ENCODE results near the gene SLC13A3. TPM values are rescaled to one million over a fixed set of nuclear protein-coding genes. Genes with fewer than 3 reads are reported as not detected.

Gene SLC13A3
- total and polyA plus RNA-seq, 2 of the 4 experiments (the other 2 are of a cell fraction), result 2.5 to 4.2 TPM

- no peak overlapping the region for H3K18ac ChIP-seq (ENCODE audit: low read depth, low read length)
- TF ChIP-seq NFE2L2 (IDR thresholded peaks at IDR 0.05; ENCODE audit: low read depth, low read length), result no peak
- TF ChIP-seq MXI1 (IDR thresholded peaks at IDR 0.05; ENCODE audit: borderline replicate concordance, low read depth, low read length), result no peak
- TF ChIP-seq MAZ (IDR thresholded peaks at IDR 0.05; ENCODE audit: borderline replicate concordance, low read depth, low read length), result no peak
- no peak for TF ChIP-seq RAD21 (IDR thresholded peaks at IDR 0.05; ENCODE audit: low read length)
- no peak for TF ChIP-seq RFX5 (IDR thresholded peaks at IDR 0.05; ENCODE audit: low read depth, low read length)
- no peak for TF ChIP-seq ELK1 (IDR thresholded peaks at IDR 0.05; ENCODE audit: borderline replicate concordance, low read depth, low read length)
- TF ChIP-seq CHD1 (IDR thresholded peaks at IDR 0.05; ENCODE audit: low read depth, low read length), result no peak
- TF ChIP-seq FOS (IDR thresholded peaks at IDR 0.05; ENCODE audit: low read depth, low read length), result no peak
- TF ChIP-seq SMC3 (IDR thresholded peaks at IDR 0.05; ENCODE audit: low read depth, low read length), result no peak
- TF ChIP-seq BHLHE40 (IDR thresholded peaks at IDR 0.05; ENCODE audit: low read depth, low read length), result no peak
- no peak for TF ChIP-seq CTCF (conservative IDR thresholded peaks at IDR 0.05; ENCODE audit: low read depth, low read length)
- TF ChIP-seq CEBPB (IDR thresholded peaks at IDR 0.05; ENCODE audit: low read depth, low read length), result no peak
- no peak for TF ChIP-seq POLR2A (IDR thresholded peaks at IDR 0.05; ENCODE audit: low read depth, low read length)
- no peak for TF ChIP-seq RCOR1 (IDR thresholded peaks at IDR 0.05; ENCODE audit: insufficient replicate concordance, low read length)
- no peak for TF ChIP-seq MAFK (IDR thresholded peaks at IDR 0.05; ENCODE audit: low read depth, low read length)
Measured at GRCh38 chr20:46674253-46675083, 23.2 kb upstream of the SLC13A3 start.

More at GRCh38 chr20:46674253-46675083, 23.2 kb upstream of the SLC13A3 start:
- no peaks in the 10 kb centered on the region for H3K36me3 ChIP-seq (ENCODE audit: control insufficient read depth, insufficient read depth, low read length)
- dilution Hi-C loops (cut with HindIII; ENCODE audit: low sequenced_read_pairs, unreplicated experiment), result no loop called here
- no peak overlapping the region for H3K56ac ChIP-seq (ENCODE audit: extremely low read depth, insufficient read depth, low read length)
- no peak overlapping the region for H2BK20ac ChIP-seq (ENCODE audit: low read depth, low read length)
- 79% methylated on average over 3 of the region's 14 CpGs; no CpG with 5 or more reads in 1 of the 2 experiments for WGBS, 2 experiments (ENCODE audit: extremely low coverage in 2 of 2, insufficient read length in 1 of 2)
- H2BK5ac ChIP-seq (ENCODE audit: low read depth, low read length, poor library complexity, severe bottlenecking), result no peak overlapping the region
- H2BK15ac ChIP-seq (ENCODE audit: low read depth, low read length), result no peak overlapping the region
- H4K5ac ChIP-seq (ENCODE audit: low read depth, low read length), result no peak overlapping the region
- H3K9me1 ChIP-seq (ENCODE audit: insufficient read depth, low read length), result no peaks in the 10 kb centered on the region
- H3K9me3 ChIP-seq (ENCODE audit: control insufficient read depth, insufficient read depth, low read length), result peaks cover 15% of the 10 kb centered on the region
- H3K27ac ChIP-seq (ENCODE audit: insufficient read depth, low read length), result no peak overlapping the region
- no peak overlapping the region for H2AK5ac ChIP-seq (ENCODE audit: low read depth, low read length)
- H2AFZ ChIP-seq (replicated peaks; ENCODE audit: low read length, poor library complexity), result no peak overlapping the region
- no peaks in the 10 kb centered on the region; the same call in 1 of the 2 replicates for H4K20me1 ChIP-seq (ENCODE audit: insufficient read depth, low read length)
- H3K4me3 ChIP-seq (ENCODE audit: insufficient read depth, low read depth, low read length), result no peak overlapping the region
- H4K91ac ChIP-seq (ENCODE audit: insufficient read depth, low read depth, low read length), result no peak overlapping the region
- H2AK9ac ChIP-seq (replicated peaks; ENCODE audit: low read depth, low read length, poor library complexity), result no peak overlapping the region
- H3K4me1 ChIP-seq (ENCODE audit: control insufficient read depth, insufficient read depth, low read length), result no peaks in the 10 kb centered on the region
- intact Hi-C loops (cut with micrococcal nuclease), result no loop called here
- no peaks in the 10 kb centered on the region for H3K27me3 ChIP-seq (ENCODE audit: control insufficient read depth, insufficient read depth, low read length)
- ChIA-PET POLR2A (ENCODE audit: unreplicated experiment) (no interaction called here), CTCF (interaction anchor here (1.0 kb wide), 1 partner anchor 123 kb away, joined by 3 read pairs; no protein-coding TSS in a partner anchor)
- H3K23ac ChIP-seq (ENCODE audit: low read depth, low read length), result no peak overlapping the region
- H4K8ac ChIP-seq (ENCODE audit: low read depth in 2 of 2, low read length in 2 of 2), result no peak overlapping the region
- no peak overlapping the region for H3K4ac ChIP-seq (ENCODE audit: low read depth, low read length)
- in situ Hi-C loops (cut with MboI; ENCODE audit: low sequenced_read_pairs), result no loop called here
- H2BK120ac ChIP-seq (ENCODE audit: low read depth, low read length), result no peak overlapping the region
- DNase-seq (no peak), ATAC-seq (ENCODE audit: low read depth) (no peak)
- no TSS peak for BruUV-seq (replicated peaks)
- no peak overlapping the region for H3K14ac ChIP-seq (replicated peaks; ENCODE audit: low read depth, low read length)
- no peak overlapping the region for H3K9ac ChIP-seq (ENCODE audit: low read depth, low read length)
- H3K4me2 ChIP-seq (ENCODE audit: low read depth, low read length), result no peak overlapping the region
- no peaks in the 10 kb centered on the region for H3K79me1 ChIP-seq (ENCODE audit: low read depth in 1 of 2, low read length in 2 of 2)
